Keratinocyte (primary cell): Measurements from ENCODE around the gene SEC14L3. TPM values are rescaled to one million over a fixed set of nuclear protein-coding genes. Genes with fewer than 3 reads are reported as not detected.

Source experiments
- DNase-seq: peaks from one replicate; pipeline ENCODE4 v3.0.0-alpha.2; 2011; ENCODE audit warnings: low read depth, missing footprints, low spot score
- FAIRE-seq: peaks from 2 replicates; lab custom pipeline; 2011; peaks lifted over from hg19 to GRCh38; lab: Jason Lieb, UNC
- H2AFZ ChIP-seq: 2 replicates; pipeline ENCODE4 v1.6.0; 2012; ENCODE audit warnings: low read length, control low read depth, inconsistent platforms; ENCODE audit not compliant: control insufficient read depth
- H3K27ac ChIP-seq: 2 replicates; pipeline ENCODE4 v1.5.1; 2011; ENCODE audit warnings: low read length; ENCODE audit not compliant: control insufficient read depth, insufficient read depth
- H3K27me3 ChIP-seq: 3 replicates; pipeline ENCODE4 v1.6.0; 2011; ENCODE audit warnings: low read length; ENCODE audit not compliant: control insufficient read depth, insufficient read depth; ENCODE audit errors: extremely low read depth
- H3K36me3 ChIP-seq, 2 experiments: 2 replicates in 1 of 2; 3 replicates in 1 of 2; pipeline ENCODE4 v1.5.1; 2011; ENCODE audit warnings: low read length in 2 of 2, mild to moderate bottlenecking in 1 of 2; ENCODE audit not compliant: control insufficient read depth in 2 of 2, insufficient read depth in 2 of 2; ENCODE audit errors: extremely low read depth in 1 of 2
- H3K4me1 ChIP-seq: 3 replicates; pipeline ENCODE4 v1.5.1; 2011; ENCODE audit warnings: low read length; ENCODE audit not compliant: control insufficient read depth, insufficient read depth; ENCODE audit errors: extremely low read depth
- H3K4me2 ChIP-seq: 3 replicates; pipeline ENCODE4 v1.6.0; 2011; ENCODE audit warnings: low read depth, low read length; ENCODE audit not compliant: control insufficient read depth, insufficient read depth; ENCODE audit errors: extremely low read depth
- H3K4me3 ChIP-seq, 3 experiments: fragments of 200-600 bp in 1 of 3; sonication (generic) in 1 of 3; 2 replicates in 2 of 3; 3 replicates in 1 of 3; pipeline ENCODE4 v1.5.1; 2011 to 2016; ENCODE audit warnings: low read length in 3 of 3, mild to moderate bottlenecking in 3 of 3, control low read depth in 2 of 3, inconsistent platforms in 1 of 3, low read depth in 1 of 3, mixed read lengths in 1 of 3, mixed run types in 1 of 3, moderate library complexity in 1 of 3; ENCODE audit not compliant: control insufficient read depth in 2 of 3, insufficient read depth in 2 of 3; ENCODE audit errors: extremely low read depth in 1 of 3
- H3K79me2 ChIP-seq: 2 replicates; pipeline ENCODE4 v1.6.0; 2012; ENCODE audit warnings: low read length; ENCODE audit not compliant: control insufficient read depth, insufficient read depth
- H3K9ac ChIP-seq: 3 replicates; pipeline ENCODE4 v1.6.0; 2011; ENCODE audit warnings: low read length; ENCODE audit not compliant: control insufficient read depth, insufficient read depth; ENCODE audit errors: extremely low read depth
- H3K9me1 ChIP-seq: 3 replicates; pipeline ENCODE4 v1.6.0; 2011; ENCODE audit warnings: low read length; ENCODE audit not compliant: control insufficient read depth, insufficient read depth; ENCODE audit errors: extremely low read depth
- H3K9me3 ChIP-seq: 2 replicates; pipeline ENCODE4 v1.5.1; 2012; ENCODE audit warnings: low read depth, low read length; ENCODE audit not compliant: control insufficient read depth
- H4K20me1 ChIP-seq: 3 replicates; pipeline ENCODE4 v1.6.0; 2011; ENCODE audit warnings: low read length; ENCODE audit not compliant: control insufficient read depth, insufficient read depth; ENCODE audit errors: extremely low read depth
- CTCF ChIP-seq, 3 experiments: IDR thresholded peaks in 1 of 3; conservative IDR thresholded peaks in 1 of 3; optimal IDR thresholded peaks in 1 of 3; 2 replicates in 2 of 3; 3 replicates in 1 of 3; pipeline versions ENCODE3 to v1.5.1; 2011; ENCODE audit warnings: low read length in 3 of 3, mild to moderate bottlenecking in 3 of 3, moderate library complexity in 2 of 3, control low read depth in 1 of 3, inconsistent platforms in 1 of 3; ENCODE audit not compliant: insufficient read depth in 2 of 3; ENCODE audit errors: extremely low read depth in 1 of 3
- EZH2 ChIP-seq: IDR thresholded peaks from one replicate; pipeline ENCODE4 v1.6.1; 2012; ENCODE audit warnings: inconsistent platforms, mild to moderate bottlenecking, low read length, moderate library complexity
- dilution Hi-C: fragments of 300-500 bp; cut with MboI; formaldehyde crosslinking; loops from one replicate; pipeline ENCODE4 v1.7.0; 2020; ENCODE audit warnings: low sequenced_read_pairs; ENCODE audit not compliant: extremely low pct_ligation_motif_present
- polyA plus RNA-seq, 5 experiments: library from polyadenylated mRNA; depleted of rRNA in 3 of 5; stranded (reverse) in 3 of 5; stranded (forward) in 1 of 5; unstranded in 1 of 5; fragments of >200 nt; gene quantifications; 1 replicate in 1 of 5; 2 replicates in 3 of 5; 3 replicates in 1 of 5; pipeline versions ENCODE4 v1.2.1 to v1.2.3, GENCODE V29; 2011 to 2012; ENCODE audit warnings: missing spikeins in 2 of 5, low read depth in 1 of 5, low replicate concordance in 1 of 5

The SEC14L3 gene
- polyA plus RNA-seq, 1 donor (not counting 4 experiments of a cell fraction or from before 2014, with no cell fraction given) = not detected

GRCh38 chr22:30516731-30517130 lies 44.9 kb upstream of the SEC14L3 start:
- no peak overlapping the region for H3K4me2 ChIP-seq
- FAIRE-seq = no peak
- dilution Hi-C loops = no loop called here

GRCh38 chr22:30516273-30516672 lies 44.5 kb upstream of the SEC14L3 start:
- Histone ChIP-seq H3K4me3 (no peak overlapping the region), H3K36me3 (no peaks in the 10 kb centered on the region), H3K9ac (no peak overlapping the region), H3K9me3 (no peaks in the 10 kb centered on the region), H4K20me1 (no peaks in the 10 kb centered on the region), H3K27me3 (no peaks in the 10 kb centered on the region), H3K4me2 (no peak overlapping the region), H3K4me1 (no peaks in the 10 kb centered on the region), H3K79me2 (no peaks in the 10 kb centered on the region), H2AFZ (no peak overlapping the region), H3K27ac (no peak overlapping the region), H3K9me1 (no peaks in the 10 kb centered on the region)
- dilution Hi-C loops = no loop called here
- FAIRE-seq (no peak), DNase-seq (no peak)
- TF ChIP-seq EZH2 (no peak), CTCF (optimal IDR thresholded peaks at IDR 0.05 in 1 of 3, IDR thresholded peaks at IDR 0.05 in 1 of 3, conservative IDR thresholded peaks at IDR 0.05 in 1 of 3; ENCODE audit: extremely low read depth in 1 of 3, insufficient read depth in 2 of 3, low read length in 3 of 3) (no peak)

More at GRCh38 chr22:30516731-30517130, 44.9 kb upstream of the SEC14L3 start:
- Histone ChIP-seq H3K4me3 (no peak overlapping the region), H3K36me3 (no peaks in the 10 kb centered on the region), H4K20me1 (no peaks in the 10 kb centered on the region), H3K9me3 (no peaks in the 10 kb centered on the region), H3K27ac (no peak overlapping the region), H2AFZ (no peak overlapping the region), H3K79me2 (no peaks in the 10 kb centered on the region), H3K4me1 (no peaks in the 10 kb centered on the region), H3K27me3 (no peaks in the 10 kb centered on the region), H3K9me1 (no peaks in the 10 kb centered on the region), H3K9ac (no peak overlapping the region)
- no peak for TF ChIP-seq CTCF (optimal IDR thresholded peaks at IDR 0.05 in 1 of 3, IDR thresholded peaks at IDR 0.05 in 1 of 3, conservative IDR thresholded peaks at IDR 0.05 in 1 of 3; ENCODE audit: extremely low read depth in 1 of 3, insufficient read depth in 2 of 3, low read length in 3 of 3)
- TF ChIP-seq EZH2 = no peak
- no peak for DNase-seq
